Stimulated activated CD4-positive, alpha-beta T cell treated with anti-CD3 and anti-CD28 coated beads, Interleukin-1b, Interleukin-23, amount 100 ng/mL, for 48 hours (primary cell): ENCODE results near the gene SLC6A17.
A peak's percentile ranks its signal among the peaks of the same experiment; 100 is the strongest.

Source experiments
- DNase-seq: peaks from one replicate; pipeline ENCODE4 v3.0.0-alpha.2; 2020

The SLC6A17 gene

DNA sequence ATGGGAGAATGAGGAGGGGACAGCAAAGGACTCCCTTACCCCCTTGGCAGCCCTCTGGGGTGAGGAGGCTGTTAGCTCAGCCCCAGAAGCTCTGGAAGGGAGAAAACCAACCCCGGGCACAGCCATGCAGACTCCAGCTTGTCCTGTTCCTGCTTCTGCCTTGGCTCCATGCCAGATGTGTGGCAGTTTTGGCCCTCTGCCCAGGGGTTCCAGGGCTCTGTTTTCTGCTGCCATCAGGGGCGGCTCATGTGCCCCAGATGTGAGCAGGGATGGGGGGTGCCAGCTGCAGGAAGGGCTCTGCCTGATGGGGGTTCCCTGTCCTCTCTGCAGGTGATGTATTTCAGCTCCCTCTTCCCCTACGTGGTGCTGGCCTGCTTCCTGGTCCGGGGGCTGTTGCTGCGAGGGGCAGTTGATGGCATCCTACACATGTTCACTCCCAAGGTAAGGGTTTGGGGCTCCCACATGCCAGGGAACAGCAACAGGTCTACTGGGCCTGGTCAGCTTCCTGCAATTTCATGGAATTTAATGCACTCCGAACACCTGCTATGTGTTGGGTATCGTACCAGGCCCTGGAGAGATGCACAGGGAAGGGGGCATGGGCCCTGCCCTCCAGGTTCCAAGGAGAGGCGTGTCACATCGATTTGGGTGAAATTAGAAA is 26.1 kb downstream of the SLC6A17 start:
- DNase-seq, result no peak

DNA sequence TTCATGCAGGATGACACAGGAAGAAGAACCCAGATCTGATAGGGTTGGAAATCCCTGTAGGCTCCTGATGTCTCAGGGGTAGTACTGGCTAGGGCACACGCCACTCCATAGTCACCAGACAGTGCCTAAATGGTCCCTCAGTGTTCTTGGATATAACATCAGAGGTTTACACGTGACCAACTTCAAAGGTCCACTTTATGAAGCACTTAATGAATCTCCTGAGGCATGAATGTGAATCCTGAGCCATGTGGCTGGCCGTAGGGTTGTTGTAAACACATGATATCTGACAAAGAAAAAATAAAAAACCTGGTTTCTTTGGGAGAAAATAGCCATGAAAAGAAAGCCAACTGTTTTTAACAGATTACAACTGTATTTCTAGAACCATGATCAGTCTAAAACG is 27.5 kb downstream of the SLC6A17 start:
- DNase-seq, result no peak

DNA sequence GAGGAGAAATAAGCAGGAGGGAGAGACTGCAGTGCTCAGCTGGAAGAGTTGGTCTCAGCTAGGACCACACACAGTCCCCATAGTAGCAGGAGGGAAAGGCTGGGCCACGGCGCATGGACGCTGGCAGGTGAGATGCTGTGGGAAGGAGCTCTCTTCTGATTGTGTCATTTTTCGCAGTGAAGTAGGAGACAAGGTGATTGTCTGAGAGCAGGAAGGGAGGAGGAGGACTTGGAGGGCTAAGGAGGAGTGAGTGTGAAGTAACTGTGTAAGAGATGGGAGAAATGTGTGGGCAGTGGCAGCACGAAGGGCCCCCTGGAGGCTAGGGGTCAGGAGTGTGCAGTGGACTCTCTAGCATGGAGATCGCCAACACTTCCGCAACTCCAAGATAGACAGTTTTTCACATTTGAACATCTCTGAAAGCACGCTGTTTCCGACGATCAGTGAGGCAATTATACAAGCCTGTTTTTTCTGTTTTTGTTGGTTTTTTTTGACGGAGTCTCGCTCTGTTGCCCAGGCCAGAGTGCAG is 33.4 kb downstream of the SLC6A17 start:
- no peak for DNase-seq

DNA sequence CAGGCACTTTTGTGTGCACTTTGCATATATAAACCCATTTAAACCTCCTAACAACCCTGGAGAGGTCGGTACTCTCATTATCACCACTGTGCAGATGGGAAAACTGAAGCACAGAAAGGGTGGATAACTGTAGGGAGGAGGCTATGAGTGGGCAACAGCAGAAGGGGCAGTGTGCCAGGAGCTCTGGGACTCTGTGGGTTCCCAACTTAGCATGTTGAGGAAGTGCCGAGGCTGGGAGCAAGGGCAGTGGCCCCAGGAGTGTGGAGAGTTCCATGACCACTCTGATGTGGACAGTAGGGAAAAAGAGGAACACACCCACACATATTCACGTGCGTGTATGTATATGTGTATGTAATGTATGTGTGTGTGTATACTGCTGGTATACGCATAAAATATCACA is 34.2 kb downstream of the SLC6A17 start:
- no peak for DNase-seq

DNA sequence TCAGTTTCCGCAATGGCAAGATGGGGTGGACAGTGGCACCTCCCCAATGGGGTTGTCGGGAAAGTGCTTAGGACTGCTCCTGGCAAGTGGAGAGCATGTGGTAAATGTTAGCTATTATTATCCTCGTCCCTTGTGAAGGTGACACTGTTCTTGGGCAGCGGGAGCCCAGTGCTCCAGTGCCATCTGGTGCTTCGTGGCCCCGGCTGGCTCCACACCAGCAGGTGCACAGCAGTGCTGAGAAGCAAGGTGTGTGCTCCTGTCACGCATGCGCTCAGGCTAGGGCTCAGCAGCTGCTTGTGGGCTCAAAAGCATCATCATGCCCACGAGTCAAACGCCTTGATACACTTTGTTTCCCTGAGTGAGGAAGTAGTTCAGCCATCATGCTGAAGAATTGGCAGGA is 34.9 kb downstream of the SLC6A17 start:
- DNase-seq, result no peak

DNA sequence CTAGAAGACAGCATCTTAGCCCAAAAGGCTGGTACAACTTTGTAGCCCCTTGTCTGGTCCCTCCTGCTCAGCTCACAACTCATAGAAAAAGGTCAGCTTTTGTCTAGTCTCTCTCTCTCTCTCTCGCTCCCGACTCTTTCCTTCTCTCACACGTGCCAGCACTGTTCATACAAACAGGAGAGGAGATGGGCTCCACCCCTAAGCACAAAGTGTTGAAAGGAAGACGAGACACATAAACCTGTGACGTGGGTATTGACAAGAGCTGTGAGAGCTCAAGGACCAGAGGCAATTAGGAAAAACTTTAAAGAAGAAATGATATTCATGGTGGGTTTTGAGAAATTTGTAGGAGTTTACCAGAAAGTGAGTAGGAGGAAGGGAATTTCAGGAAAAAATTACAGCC is 36.3 kb downstream of the SLC6A17 start:
- DNase-seq, result no peak

DNA sequence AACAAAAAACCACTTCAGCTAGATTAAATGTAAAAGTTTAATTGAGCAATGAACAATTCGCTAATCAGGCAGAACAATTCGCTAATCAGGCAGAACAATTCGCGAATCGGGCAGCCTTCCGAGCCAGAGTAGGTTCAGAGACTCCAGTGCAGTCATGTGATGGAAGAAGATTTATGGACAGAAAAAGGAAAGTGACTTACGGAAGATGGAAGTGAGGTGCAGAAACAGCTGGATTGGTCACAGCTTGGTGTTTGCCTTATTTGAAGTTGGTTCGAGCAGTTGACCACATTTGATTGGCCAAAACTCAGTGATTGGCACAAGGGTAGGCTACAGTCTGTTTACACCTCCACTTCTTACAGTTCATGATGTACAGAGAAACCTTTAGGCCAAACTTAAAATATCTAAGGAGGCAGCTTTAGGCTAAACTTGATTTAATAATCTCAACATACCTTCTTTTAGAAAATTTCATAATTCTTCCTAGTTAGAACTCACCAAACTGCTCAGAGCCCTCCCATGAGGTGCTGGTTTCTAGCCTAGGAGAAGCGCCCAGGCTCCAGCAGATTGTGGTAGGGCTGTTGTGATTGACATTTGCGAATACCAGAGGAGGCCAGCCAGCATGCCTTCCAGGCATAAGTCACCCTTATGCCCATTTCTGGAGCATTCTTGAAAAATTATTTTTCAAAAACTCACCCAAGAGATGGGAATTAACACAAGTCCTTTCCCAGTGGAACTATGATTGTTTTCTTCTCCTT is 37.0 kb downstream of the SLC6A17 start:
- no peak for DNase-seq

DNA sequence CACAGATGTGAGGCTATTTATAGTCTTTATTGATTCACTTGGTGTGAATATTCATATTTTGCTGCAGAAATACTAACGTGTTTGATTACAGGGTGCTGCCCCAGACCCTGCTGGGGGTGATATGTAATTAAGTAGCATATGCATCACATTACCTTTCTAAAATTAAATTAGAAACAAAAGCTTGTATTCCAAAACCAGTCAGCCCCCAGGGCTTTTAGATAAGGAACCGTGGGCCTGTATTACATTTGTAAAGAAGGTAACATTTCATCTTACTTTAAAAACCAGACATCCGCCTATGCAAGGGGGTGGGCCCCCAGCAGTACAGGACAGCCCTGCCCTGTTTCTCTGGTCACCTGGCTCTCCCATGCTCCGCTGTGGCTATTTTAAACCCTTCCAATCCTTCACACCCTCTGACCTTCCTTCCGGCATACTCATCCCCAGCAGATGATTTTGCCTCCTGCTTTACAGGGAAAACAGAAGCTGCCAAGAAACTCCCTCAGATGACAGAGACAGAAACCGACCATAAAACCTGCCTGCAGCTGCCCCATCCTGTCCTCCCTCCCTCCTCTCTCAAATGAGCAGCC is 37.8 kb downstream of the SLC6A17 start:
- DNase-seq, result no peak

DNA sequence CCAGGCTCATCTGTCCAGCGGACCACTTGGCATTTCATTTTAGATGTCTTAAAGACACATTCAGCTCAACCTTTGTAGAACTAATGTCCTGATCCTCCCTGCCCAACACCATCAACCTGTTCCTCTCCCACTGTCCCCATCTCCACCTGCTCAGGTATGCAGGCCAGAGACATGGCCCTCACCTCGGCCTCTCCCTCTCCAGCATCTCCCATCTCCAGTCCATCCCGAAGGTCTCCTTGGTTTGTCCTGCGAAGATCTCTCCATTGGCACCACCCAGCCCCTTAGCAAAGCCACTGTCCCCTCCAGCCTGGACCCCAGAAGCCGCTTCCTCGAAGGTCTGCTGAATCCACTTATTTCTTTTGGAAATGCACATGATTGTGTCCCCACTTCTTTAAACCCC is 38.9 kb downstream of the SLC6A17 start:
- DNase-seq, result no peak

DNA sequence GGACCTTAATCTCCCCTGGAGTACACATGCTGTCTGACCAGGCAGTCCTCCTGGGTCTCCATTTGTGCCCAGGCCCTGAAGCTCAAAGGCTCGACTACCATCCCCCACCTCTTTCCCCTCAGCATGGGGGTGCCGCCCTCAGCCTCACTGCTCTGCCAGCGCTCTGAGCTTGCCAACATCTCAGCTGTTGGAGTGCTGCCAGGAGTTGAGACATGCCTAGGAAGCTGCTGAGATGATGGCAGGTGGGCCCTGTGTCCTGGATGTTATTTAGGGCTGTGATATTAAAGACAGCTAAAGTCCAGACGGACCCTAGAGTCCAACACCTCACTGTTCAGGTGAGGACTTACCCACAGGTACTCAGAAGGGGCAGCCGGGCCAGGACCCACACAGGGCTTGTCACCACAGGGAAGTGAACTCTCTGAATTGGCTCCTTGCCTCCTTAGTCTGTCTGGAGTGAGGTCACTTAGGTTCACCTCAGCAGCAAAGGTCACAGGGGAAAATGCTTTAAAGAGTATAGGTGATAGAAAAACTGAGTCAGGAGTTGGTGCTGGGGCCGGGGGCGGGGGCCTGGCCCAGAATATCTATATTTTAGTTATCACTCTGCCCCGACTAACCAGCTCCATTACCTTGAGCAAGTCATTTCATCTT is 40.1 kb downstream of the SLC6A17 start:
- DNase-seq, result no peak

DNA sequence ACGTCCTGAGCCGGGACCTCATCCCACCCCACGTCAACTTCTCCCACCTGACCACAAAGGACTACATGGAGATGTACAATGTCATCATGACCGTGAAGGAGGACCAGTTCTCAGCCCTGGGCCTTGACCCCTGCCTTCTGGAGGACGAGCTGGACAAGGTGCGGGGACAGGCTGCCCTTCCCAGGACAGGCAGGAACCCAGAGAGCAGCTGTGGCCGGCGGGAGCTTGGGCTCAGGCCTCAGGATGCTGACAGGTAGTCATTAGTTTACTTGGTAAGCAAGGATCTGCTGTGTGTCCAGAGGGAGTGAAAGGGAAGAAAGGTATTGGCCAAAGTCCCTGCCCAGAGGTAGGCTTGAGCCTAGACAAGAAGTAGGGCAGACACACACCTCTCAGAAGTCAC is 42.2 kb downstream of the SLC6A17 start:
- DNase-seq, result no peak

DNA sequence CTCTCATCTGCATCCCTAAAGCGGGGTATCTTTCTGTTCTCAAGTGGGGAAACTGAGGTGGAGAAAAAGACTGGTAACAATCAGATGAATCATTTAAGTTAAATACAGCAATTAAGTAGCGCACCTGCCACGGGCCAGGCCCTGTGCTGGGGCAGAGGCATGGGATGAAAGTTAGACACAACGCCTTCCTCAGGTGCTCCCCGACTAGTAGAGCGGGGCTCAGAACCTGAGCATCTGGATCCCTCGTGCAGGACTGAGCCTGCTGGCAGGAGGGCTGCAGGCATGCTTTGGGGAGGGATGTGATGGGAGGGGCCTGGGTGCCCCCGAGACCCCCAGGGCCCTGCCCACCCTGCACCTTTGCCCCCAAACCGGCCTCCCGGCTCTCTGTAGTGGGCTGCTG is 44.9 kb downstream of the SLC6A17 start:
- no peak for DNase-seq

DNA sequence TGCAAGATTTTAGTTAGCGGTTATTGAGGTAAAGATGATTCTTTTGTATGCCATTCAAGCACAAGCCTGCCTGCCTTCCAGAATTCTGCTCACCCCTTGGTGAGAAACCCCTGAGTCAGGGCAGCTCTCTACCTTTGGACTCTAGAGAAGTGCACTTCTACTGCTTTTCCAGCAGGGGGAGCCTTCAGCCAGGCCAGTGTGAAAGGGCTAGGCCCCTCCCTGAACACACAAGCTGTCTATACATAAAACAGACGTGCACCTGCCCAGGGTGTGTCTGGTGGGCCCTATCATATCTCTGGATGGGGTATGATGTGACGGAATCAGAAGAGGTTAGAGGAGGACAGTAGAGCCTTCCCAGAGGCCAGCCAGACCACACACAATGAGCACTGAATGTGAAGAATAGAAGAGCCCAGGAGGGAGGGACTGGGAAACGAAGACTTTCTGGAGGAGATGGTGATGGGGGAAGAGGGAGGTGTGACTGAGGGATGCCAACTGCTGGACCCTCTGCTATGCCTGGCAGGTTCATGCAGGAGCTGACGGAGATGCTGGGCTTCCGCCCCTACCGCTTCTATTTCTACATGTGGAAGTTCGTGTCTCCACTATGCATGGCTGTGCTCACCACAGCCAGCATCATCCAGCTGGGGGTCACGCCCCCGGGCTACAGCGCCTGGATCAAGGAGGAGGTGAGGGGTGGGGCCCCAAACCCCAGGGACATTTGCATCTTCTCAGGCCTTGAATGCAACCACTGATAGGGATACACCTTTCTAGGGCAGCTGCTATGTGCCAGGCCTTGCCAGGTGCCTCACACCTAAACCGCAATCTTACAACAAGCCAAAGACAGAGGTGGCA is 46.8 kb downstream of the SLC6A17 start:
- DNase-seq, result peak; percentile 67

DNA sequence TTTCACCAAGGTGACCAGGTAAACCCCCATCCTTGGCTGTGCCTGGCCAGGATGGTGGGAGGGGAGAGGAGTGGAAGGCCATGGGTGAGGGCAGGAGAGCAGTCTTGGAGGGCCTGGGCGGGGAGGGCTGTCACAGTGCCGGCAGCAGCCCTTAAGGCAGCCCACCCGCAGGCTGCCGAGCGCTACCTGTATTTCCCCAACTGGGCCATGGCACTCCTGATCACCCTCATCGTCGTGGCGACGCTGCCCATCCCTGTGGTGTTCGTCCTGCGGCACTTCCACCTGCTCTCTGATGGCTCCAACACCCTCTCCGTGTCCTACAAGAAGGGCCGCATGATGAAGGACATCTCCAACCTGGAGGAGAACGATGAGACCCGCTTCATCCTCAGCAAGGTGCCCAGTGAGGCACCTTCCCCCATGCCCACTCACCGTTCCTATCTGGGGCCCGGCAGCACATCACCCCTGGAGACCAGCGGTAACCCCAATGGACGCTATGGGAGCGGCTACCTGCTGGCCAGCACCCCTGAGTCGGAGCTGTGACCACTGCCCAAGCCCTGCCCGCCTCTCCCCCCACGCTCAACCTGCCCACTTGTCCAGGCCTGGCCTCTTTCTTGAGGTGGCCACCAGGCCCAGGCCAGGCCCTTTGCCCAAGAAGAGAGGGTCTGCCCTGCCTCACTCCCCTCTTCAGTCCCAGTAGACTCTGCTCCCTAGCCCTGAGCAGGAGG is 47.8 kb downstream of the SLC6A17 start:
- no peak for DNase-seq

DNA sequence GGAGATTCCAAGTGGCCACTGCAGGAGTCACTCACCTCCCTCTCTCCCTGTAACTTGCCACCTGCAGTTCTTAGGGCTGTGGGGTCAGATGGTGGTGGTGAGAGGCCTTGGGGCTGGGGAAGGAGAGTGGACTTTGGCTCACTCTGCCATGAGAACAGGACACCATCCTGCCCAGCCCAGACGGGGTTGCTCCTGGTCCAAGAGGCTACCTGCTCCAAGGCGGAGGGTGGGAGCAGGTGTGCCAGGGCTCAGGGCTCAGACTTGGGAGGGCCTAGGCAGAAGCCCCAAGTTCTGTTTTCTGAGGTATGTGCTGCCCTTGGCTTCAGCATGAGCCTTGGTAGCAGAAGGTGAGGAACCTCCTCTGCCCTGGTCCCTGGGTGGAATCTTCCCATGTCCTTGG is 48.5 kb downstream of the SLC6A17 start:
- no peak for DNase-seq

DNA sequence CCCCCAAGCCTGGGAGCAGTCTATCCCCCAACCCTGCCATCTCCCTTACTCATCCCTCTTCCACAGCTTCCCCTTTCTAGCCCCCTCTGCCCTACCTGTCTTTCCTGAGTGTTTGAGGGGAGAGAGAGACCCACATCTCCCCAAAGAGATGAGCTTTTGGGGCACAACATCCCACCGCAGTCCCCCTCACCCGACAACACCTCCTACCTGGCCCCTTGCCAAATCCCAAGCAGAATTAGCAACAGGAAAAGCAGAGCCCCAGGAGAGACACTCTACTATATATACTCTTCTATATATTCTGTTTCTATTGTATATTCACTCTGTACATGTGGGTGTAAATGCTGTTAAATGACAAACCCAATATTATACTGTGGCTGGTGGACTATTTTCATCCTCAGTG is 49.9 kb downstream of the SLC6A17 start:
- DNase-seq, result no peak

DNA sequence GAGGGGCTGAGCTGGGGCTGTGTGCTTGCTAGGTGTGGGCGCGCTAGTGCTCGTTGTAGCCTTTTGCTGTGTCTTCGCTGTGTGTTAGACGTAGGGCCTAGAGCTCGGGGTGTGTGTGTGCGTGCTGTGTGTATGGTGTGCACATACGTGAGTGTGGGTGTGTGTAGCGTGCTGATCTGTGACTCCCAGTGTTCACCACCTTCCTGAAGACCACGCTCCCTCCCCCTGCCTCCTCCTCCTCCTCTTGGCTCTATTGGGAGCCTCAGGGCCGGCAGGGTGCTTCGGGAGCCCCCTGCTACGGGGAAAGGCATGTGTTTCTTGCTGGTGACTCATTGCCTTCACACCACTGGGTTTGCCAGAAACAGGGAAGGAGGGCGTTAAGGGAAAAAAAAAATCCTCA is 50.4 kb downstream of the SLC6A17 start:
- DNase-seq, result no peak

DNA sequence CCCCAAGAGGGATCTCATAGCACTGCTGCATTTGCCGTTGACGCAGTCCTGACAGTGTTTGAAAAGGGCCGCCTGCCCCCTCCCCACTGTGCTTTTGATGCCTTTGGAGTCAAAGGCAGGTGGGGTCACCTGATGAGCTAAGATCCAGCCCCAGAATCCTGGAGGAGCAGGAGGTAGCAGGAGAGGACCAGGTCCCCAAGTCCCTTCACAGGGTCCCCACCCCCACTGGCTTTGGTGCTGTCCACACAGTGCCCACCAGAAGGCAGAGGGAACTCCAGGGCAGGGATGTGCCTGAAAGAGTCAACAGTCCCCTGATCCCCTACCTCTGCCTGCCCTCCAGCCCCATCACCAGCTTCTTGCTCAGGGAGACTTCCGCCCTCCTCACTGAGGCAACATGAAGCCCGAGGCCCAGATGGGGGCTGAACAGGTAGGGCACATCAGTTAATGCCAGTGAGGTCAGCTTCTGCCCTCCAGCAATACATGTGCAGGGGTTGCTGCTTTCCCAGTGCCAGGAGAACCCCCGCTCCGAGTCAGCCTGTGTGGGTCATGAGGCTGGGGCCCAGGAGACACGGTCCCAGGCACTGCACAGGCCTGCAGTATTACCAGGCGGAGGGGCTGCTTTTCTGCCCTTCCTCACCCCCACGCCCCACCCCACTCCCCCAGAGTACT is 51.0 kb downstream of the SLC6A17 start:
- DNase-seq, result no peak

DNA sequence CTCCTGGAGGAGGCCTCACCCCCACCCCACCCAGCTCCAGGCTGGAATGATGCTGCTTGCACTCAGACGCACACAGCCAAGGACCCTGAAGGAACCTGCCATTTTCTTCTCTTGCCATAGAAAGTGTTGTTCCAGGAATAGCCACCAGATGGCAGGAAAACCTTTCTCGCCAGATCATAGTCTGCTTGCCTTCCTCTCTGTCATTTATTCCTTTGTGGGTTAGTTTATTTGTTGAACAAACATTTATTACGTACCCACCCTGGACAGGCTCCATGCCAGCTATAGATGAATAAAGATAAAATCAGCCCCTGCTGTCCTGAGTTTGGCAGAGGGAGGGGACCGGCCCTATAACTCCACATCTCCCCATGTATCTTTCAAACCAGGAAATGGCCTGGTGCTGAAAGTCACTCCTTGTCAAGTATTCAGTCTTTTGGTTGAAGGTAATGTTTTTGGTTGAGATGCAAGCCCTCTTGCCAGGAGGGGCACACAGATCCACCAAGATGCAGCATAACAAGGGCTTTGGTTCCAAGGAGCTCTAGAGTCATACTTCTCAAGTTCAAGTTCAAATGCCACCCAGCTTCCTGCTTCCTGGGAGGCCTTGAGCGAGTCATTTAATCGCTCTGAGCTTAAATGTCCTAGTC is 52.8 kb downstream of the SLC6A17 start:
- DNase-seq, result peak; percentile 66

DNA sequence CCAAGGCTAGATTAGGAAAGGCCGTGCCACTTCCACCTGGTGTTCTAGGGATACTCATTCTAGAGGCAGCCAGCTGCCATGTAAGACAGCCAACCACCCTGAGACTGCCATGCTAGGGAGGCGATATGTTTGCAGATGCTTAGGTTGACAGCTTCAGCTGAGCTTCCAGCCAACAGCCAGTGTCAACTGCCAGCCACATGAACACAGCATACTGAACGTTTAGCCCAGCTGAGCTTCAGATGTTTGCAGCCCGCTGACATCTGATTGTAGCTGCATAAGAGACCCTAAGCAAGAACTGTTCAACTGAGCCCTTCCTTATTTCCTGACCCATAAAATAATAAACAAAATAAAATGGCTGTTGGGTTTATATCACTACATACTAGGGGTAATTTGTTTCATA is 54.9 kb downstream of the SLC6A17 start:
- no peak for DNase-seq

DNA sequence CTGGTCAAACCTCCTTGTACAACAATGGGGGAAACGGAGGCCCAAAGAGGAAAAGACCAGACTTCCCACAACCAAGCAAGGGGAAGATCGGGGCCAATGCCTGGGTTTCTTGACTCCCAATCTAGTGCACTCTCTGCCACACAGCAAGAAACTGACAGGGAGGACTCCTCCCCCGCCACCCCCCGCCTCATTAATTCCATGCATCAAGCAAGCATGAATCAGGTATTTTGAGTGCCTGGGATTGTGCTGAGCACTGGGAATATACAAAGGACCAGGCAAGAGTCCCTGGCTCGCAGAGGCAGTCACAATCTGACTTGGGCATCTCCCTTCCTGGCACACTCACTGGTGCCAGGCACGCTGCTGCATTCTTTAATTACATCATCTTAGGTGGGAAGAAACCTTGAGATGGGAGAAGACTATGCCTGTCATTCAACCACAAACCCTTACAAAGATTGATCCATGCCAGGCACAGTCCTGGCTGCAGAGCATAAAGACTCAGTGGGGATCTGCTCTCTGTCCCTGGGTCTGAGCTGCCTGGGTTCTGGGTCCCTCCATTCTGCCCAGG is 55.4 kb downstream of the SLC6A17 start:
- no peak for DNase-seq
